GM12872 (cell line): ENCODE data around the gene QRICH2.

Experiments used
- TF ChIP-seq, protein P1 (sequence below): IDR thresholded peaks from 3 replicates; pipeline ENCODE4 v1.5.1; 2011; ENCODE audit warnings: low read depth, mild to moderate bottlenecking, low read length, moderate library complexity; ENCODE audit not compliant: insufficient read depth

The QRICH2 gene

GRCh38 chr17:76232342-76232741 lies 75.7 kb downstream of the QRICH2 start:
- TF ChIP-seq, protein P1, sequence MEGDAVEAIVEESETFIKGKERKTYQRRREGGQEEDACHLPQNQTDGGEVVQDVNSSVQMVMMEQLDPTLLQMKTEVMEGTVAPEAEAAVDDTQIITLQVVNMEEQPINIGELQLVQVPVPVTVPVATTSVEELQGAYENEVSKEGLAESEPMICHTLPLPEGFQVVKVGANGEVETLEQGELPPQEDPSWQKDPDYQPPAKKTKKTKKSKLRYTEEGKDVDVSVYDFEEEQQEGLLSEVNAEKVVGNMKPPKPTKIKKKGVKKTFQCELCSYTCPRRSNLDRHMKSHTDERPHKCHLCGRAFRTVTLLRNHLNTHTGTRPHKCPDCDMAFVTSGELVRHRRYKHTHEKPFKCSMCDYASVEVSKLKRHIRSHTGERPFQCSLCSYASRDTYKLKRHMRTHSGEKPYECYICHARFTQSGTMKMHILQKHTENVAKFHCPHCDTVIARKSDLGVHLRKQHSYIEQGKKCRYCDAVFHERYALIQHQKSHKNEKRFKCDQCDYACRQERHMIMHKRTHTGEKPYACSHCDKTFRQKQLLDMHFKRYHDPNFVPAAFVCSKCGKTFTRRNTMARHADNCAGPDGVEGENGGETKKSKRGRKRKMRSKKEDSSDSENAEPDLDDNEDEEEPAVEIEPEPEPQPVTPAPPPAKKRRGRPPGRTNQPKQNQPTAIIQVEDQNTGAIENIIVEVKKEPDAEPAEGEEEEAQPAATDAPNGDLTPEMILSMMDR, result no peak
